NCI-H2081 treated with DMSO at 0.1 percent for 48 hours (cell line): Measurements from ENCODE around the gene CTIF.

Source experiments
- DNase-seq: peaks from one replicate; lab custom pipeline; 2025; lab: John Stamatoyannopoulos, UW

CTIF gene

DNA sequence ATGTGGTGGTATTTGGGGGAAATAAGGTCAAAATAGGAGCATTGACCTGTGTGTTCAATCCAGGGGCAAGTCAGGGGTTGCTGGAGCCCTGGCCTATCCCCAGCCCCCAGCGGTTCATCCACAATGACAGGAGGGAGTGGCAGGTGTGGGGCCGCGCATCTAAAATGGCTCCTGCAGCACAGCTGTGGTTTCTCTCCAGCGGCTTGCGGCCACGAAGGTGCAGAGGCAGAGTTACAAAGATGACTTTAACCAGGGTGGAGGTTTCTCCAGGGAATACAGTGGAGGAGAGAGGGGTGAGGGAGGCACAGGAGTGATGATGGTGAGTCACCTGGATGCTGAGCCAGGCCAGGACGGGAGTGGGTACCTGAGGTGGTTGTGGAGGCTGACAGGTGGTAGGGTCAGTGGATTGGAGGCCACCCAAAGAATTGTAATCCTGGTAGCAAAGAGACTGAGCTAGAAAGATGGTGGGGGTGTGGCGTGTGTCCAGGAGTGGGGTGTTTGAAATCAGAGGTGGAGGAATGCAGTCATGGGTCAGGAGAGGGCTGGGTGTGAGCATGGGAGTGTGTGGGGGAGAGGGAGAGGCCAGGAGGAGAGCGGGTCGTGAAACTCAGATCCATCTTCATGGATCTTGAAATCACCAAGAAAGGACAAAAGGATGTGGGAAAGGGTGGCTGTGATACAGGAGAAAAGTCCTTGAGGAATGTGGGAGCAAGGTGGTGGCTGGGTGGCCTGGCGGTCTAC, 83.2 kb downstream of the CTIF start:
- no peak for DNase-seq

DNA sequence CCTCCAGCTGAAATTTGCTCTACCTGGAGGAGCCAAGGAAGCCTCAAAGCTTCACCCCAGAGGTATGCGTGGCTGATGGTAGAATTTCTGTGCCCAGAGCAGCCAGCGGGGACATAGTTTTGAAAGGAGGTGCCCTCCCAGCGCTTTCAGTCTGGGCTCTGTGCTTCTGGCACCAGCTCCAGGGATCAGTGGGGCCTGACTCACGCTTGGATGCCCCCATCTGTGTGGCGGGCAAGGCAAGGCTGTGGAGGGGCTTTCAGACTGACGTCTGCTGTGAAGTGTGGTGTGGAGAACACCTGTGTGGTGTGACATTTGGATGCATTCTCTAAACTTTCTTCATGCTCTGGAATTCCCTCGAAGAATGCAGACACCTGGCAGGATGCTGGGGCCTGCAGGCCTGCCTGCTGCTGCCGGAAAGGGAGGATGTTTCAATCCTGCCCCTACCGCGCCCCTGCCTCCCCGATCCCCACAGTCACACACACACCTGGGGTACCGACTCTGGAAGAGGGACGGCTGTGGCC, 84.1 kb downstream of the CTIF start:
- DNase-seq = no peak

DNA sequence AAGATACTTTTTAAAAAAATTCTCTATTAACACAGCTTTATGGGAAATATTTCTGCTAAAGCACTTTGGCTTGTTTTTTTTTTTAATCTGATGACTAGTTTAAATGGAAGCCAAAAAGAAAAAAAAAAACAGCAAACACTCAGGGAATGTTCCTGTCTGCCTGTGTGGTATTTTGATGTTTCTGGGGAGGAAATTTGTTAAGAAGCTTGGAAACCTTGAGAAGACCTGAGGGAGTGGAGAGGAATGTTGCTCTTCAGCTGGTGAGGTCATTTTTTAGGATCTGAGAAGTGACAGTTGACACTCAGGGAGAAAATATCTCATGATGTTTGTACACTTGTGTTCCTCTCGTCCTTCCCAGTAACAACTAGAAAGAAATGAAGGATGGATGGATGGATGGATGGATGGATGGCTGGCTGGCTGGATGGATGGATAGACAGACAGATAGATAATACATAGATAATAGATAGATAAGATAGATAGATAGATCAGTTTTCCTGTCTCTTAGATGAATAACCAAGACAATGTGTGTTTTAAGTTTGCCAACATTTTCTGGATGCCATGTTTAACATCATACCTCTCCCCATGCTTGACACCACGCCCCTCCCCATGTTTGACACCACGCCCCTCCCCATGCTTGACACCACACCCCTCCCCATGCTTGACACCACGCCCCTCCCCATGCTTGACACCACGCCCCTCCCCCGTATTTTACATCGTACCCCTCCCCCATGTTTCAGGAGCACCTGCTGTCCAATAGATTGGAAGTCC, 84.8 kb downstream of the CTIF start:
- no peak for DNase-seq

DNA sequence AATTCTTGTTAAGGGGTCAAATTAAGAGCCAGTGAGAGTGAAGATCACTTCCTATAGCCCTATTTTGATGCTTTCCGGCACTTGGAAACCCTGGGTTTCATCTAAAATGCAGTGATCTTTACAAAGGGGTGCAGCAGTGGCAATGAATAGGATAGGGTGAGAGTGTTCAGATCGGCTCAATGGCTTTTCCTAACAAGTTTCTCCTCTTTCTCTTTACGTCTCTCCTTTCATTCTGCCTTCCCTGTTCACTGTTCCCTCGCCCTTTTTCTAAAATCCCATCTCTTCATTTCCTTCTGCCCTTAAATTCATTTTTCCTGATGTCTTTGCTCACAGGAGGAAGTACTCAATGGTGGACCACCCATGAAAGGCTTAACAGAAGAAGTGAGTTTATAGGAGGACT, 86.0 kb downstream of the CTIF start:
- no peak for DNase-seq

GRCh38 chr18:48627216-48627615, 88.4 kb downstream of the CTIF start:
- DNase-seq = no peak

DNA sequence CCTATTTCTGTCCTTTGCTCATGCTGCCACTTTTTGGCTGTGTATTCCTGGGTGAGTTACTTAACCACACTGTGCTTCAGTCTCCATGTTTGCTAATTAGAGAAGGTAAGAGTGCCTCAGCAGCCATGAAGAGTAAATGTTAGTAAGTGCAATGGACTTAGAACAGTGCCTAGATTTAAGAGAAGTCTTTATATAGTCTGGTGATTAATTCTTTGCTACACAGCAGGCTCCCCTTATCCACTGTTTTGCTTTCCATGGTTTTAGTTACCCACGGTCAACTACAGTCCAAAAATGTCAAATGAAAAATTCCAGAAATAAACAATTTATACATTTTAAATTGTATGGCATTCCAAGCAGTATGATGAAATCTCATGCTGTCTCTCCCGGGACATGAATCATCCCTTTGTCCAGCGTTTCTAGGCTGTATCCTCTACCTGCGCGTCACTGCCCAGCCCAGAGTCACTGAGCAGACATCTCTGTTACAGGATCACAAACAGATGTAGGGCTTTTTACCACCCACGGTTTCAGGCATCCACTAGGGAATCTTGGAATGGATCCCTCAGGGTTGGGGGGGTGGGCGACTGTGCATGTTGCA, 91.0 kb downstream of the CTIF start:
- DNase-seq = no peak

DNA sequence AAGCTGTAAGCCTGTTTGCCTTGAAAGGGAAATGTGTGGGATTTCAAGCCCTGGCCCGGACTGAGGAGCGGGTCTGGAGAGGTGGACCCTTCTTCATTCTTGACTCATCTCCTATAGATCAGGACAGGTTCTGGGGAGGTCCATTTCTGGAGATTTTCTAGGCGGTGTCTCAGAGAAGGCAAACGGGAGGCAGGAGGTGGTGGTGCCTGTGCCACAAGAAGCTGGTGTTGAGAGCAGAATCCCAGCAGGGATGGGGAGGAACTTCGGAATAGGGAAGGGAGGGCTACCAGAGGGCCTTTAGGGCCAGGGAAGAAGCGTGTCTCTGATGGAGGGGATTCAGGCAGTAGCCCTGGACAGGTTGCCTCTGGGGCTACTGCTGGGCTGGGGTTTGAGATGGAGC, 93.0 kb downstream of the CTIF start:
- DNase-seq = no peak

- DNase-seq = no peak
Observed at GRCh38 chr18:48632676-48633257, 93.9 kb downstream of the CTIF start.

- DNase-seq = no peak
Observed at GRCh38 chr18:48634491-48634890, 95.7 kb downstream of the CTIF start.

GRCh38 chr18:48634975-48635374, 96.1 kb downstream of the CTIF start:
- DNase-seq = no peak

DNA sequence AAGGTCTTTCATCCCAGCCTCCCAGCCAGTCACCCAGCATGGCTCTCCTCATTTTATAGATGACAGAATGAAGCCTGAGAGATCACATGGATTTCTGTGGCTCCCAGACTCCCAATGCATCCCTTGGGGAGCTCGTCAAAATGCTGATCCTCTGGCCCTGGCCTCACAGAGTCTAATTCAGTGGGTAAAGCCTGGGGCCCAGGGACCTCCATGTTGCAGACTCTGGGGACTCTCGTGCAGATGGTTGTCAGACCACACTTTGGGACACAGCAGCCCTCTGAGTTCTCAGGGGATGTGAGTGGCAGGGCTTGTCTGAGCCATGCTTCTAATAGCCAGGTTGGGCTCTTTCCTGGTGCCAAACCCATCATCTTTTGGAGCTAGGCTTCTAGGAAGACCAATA, 97.0 kb downstream of the CTIF start:
- no peak for DNase-seq

DNA sequence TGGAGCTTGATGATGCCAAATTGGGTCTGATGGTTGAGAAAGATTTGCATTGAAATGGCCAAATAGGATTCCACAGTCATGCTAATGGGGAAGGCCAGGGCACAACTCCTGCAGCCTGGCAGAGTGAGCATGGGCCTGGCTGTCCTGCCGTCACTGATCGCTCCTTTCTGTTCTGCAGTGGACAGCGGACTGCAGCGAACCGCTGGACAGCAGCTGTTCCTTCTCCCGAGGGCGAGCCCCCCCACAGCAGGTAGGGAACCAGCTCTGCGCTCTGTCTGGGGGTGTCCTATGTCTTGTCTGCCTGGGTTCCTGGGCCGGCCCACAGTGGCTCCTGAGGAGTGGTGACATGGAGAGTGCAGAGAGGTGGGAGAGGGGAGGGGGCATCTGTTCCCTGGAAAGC, 97.6 kb downstream of the CTIF start:
- DNase-seq = no peak

GRCh38 chr18:48637081-48637990, 98.5 kb downstream of the CTIF start:
- DNase-seq = no peak

DNA sequence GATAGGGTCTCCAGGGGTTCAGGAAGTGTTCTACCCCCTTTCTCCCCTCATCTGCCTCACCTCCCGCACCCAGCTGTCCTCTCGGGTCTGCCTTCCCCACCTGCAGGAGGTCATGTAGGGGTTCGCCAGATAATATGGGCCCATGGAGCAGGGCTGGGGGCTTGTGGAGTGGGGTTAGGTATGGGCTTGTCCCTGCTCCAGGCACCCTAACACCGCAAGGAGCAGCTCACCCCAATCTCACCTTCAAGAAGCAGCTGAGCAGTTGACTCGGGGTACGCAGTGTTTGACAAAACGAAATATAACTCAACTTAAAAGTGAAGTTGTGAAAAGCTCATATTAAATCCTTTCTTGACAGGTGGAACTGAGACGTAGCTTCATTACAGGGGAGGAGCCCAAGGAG, 99.6 kb downstream of the CTIF start:
- no peak for DNase-seq

GRCh38 chr18:48638896-48639771, 100.3 kb downstream of the CTIF start:
- DNase-seq = no peak

DNA sequence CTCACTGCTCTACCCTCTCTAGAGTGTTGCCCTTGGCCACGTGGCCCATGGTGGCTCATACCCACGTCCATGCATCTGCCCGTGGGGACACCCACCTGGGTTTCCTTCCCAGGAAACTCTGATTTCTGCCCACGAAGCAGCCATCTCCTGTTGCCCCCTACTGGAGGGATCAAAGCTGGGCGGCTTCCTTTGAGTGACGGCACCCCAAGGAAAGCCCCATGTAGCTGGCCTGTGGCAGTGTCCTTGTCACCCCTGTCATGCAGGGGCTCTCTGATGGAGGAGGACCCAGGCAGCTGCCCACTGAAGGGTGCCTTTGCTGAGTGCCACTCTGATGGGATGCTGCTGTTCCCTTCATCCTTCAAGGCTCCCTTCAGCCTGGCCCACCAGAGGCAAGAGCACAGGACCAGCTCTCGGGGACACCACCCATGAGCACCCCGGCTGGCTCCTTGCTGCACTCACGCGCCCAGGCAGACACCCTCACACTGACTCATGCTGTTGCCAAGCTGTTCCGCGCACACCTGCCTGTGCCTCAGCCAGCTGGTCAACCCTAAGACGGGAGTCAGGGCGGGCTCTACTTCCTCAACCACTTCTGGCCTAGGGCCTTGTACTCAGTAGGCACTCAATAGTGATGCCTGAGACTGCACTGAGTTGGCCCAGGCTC, 101.1 kb downstream of the CTIF start:
- DNase-seq = no peak

GRCh38 chr18:48640566-48641270, 101.9 kb downstream of the CTIF start:
- no peak for DNase-seq

DNA sequence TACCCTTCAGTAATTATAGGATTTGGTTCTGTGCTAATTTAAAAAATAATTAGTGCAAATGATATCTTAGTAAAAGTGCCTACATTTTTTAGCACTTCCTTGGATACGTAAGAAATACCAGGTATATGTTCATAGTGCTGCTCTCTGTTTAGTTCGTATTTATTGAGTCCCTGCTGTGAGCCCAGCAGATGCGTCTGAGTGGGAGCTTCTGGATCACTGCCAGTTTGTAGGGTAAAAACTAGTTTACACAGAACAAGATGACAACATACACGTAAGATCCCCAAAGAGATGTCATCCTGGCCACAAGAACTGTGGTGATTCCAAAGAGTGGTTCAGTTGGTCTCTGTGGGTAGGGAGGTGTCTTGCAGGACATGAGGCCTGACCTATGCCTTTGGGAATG, 103.2 kb downstream of the CTIF start:
- DNase-seq = no peak

GRCh38 chr18:48642503-48642902, 103.7 kb downstream of the CTIF start:
- no peak for DNase-seq
